Endothelial cell of umbilical vein (primary cell): ENCODE data around the gene POLR2H.

Experiments used
- GATA2 ChIP-seq: IDR thresholded peaks from 2 replicates; pipeline ENCODE4 v1.7.0; 2011; ENCODE audit warnings: low read depth, mild to moderate bottlenecking, moderate library complexity, mixed read lengths, low read length; ENCODE audit not compliant: insufficient read length, insufficient read depth
- JUN ChIP-seq: IDR thresholded peaks from 2 replicates; pipeline ENCODE4 v1.6.1; 2011; ENCODE audit warnings: borderline replicate concordance, low read depth; ENCODE audit not compliant: insufficient read length, insufficient read depth
- POLR2A ChIP-seq: IDR thresholded peaks from 2 replicates; pipeline ENCODE4 v1.6.1; 2012; ENCODE audit warnings: low read depth, mild to moderate bottlenecking, control low read depth, low read length
- POLR2AphosphoS5 ChIP-seq: IDR thresholded peaks from 2 replicates; pipeline ENCODE4 v1.6.1; 2012; ENCODE audit warnings: low read depth, mild to moderate bottlenecking, control low read depth, low read length, moderate library complexity; ENCODE audit not compliant: insufficient read depth
- TF ChIP-seq, protein P1 (sequence below), 2 donors: IDR thresholded peaks; 1 replicate in 1 of 2; 2 replicates in 1 of 2; pipeline ENCODE4 v1.5.1; 2011; ENCODE audit warnings: low read length in 2 of 2, mild to moderate bottlenecking in 2 of 2, moderate library complexity in 2 of 2, control low read depth in 1 of 2, inconsistent platforms in 1 of 2, low read depth in 1 of 2; ENCODE audit not compliant: insufficient read depth in 1 of 2; ENCODE audit errors: extremely low read depth in 1 of 2
- TF ChIP-seq, protein P2 (sequence below): IDR thresholded peaks from 2 replicates; pipeline ENCODE4 v1.6.1; 2011; ENCODE audit not compliant: insufficient read depth, insufficient read length

DNA sequence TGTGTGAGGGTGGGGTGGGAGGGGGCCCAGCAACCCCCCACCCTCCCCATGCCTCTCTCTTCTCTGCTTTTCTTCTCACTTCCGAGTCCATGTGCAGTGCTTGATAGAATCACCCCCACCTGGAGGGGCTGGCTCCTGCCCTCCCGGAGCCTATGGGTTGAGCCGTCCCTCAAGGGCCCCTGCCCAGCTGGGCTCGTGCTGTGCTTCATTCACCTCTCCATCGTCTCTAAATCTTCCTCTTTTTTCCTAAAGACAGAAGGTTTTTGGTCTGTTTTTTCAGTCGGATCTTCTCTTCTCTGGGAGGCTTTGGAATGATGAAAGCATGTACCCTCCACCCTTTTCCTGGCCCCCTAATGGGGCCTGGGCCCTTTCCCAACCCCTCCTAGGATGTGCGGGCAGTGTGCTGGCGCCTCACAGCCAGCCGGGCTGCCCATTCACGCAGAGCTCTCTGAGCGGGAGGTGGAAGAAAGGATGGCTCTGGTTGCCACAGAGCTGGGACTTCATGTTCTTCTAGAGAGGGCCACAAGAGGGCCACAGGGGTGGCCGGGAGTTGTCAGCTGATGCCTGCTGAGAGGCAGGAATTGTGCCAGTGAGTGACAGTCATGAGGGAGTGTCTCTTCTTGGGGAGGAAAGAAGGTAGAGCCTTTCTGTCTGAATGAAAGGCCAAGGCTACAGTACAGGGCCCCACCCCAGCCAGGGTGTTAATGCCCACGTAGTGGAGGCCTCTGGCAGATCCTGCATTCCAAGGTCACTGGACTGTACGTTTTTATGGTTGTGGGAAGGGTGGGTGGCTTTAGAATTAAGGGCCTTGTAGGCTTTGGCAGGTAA is 16.0 kb upstream of the POLR2H start:
- TF ChIP-seq, protein P1, sequence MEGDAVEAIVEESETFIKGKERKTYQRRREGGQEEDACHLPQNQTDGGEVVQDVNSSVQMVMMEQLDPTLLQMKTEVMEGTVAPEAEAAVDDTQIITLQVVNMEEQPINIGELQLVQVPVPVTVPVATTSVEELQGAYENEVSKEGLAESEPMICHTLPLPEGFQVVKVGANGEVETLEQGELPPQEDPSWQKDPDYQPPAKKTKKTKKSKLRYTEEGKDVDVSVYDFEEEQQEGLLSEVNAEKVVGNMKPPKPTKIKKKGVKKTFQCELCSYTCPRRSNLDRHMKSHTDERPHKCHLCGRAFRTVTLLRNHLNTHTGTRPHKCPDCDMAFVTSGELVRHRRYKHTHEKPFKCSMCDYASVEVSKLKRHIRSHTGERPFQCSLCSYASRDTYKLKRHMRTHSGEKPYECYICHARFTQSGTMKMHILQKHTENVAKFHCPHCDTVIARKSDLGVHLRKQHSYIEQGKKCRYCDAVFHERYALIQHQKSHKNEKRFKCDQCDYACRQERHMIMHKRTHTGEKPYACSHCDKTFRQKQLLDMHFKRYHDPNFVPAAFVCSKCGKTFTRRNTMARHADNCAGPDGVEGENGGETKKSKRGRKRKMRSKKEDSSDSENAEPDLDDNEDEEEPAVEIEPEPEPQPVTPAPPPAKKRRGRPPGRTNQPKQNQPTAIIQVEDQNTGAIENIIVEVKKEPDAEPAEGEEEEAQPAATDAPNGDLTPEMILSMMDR (IDR thresholded peaks at IDR 0.05; ENCODE audit: extremely low read depth in 1 of 2, insufficient read depth in 1 of 2, low read depth in 1 of 2, low read length in 2 of 2), result peak; percentile 43 to 59
- no peak for TF ChIP-seq GATA2
- no peak for TF ChIP-seq POLR2A
- no peak for TF ChIP-seq JUN
- no peak for TF ChIP-seq POLR2AphosphoS5
- TF ChIP-seq, protein P2, sequence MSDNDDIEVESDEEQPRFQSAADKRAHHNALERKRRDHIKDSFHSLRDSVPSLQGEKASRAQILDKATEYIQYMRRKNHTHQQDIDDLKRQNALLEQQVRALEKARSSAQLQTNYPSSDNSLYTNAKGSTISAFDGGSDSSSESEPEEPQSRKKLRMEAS, result no peak
